Smooth muscle cell (in vitro differentiated cells): ENCODE results near the gene SCN8A. TPM values are rescaled to one million over a fixed set of nuclear protein-coding genes. Genes with fewer than 3 reads are reported as not detected.

Experiments used
- DNase-seq: peaks from one replicate; lab custom pipeline; 2025; ENCODE audit not compliant: unreplicated experiment; lab: John Stamatoyannopoulos, UW
- H2AFZ ChIP-seq: fragments of 200-600 bp; sonication (generic); 2 replicates; pipeline ENCODE4 v1.6.0; 2016; ENCODE audit warnings: antibody characterized with exemption, low read depth, mild to moderate bottlenecking
- H3F3A ChIP-seq: fragments of 200-600 bp; sonication (generic); 2 replicates; pipeline ENCODE4 v1.6.0; 2017; ENCODE audit warnings: antibody characterized with exemption, low read depth
- H3K27ac ChIP-seq: fragments of 200-600 bp; sonication (generic); 2 replicates; pipeline ENCODE4 v1.5.1; 2016; ENCODE audit warnings: low read depth, mild to moderate bottlenecking
- H3K27me3 ChIP-seq: fragments of 200-600 bp; sonication (generic); 2 replicates; pipeline ENCODE4 v1.6.1; 2016; ENCODE audit warnings: low read depth, mild to moderate bottlenecking
- H3K36me3 ChIP-seq: fragments of 200-600 bp; sonication (generic); 2 replicates; pipeline ENCODE4 v1.5.1; 2016; ENCODE audit warnings: low read depth
- H3K4me1 ChIP-seq: fragments of 200-600 bp; sonication (generic); 2 replicates; pipeline ENCODE4 v1.5.1; 2016; ENCODE audit warnings: low read depth
- H3K4me2 ChIP-seq: fragments of 200-600 bp; sonication (generic); 2 replicates; pipeline ENCODE4 v1.6.0; 2016; ENCODE audit warnings: mild to moderate bottlenecking
- H3K4me3 ChIP-seq: fragments of 200-600 bp; sonication (generic); 2 replicates; pipeline ENCODE4 v1.5.1; 2016; ENCODE audit warnings: mild to moderate bottlenecking
- H3K79me2 ChIP-seq: fragments of 200-600 bp; sonication (generic); 2 replicates; pipeline ENCODE4 v1.6.0; 2016; ENCODE audit warnings: low read depth, mild to moderate bottlenecking
- H3K9ac ChIP-seq: fragments of 200-600 bp; sonication (generic); 2 replicates; pipeline ENCODE4 v1.6.0; 2016; ENCODE audit warnings: low read depth
- H3K9me3 ChIP-seq: fragments of 200-600 bp; sonication (generic); replicated peaks from 2 replicates; pipeline ENCODE4 v1.5.1; 2016; ENCODE audit warnings: low read depth
- H4K20me1 ChIP-seq: fragments of 200-600 bp; sonication (generic); 2 replicates; pipeline ENCODE4 v1.6.0; 2016; ENCODE audit warnings: low read depth
- CTCF ChIP-seq: fragments of 200-600 bp; sonication (generic); IDR thresholded peaks from 2 replicates; pipeline ENCODE4 v1.5.1; 2017; ENCODE audit warnings: borderline replicate concordance, mild to moderate bottlenecking, antibody characterized with exemption; ENCODE audit not compliant: insufficient read depth, poor library complexity, severe bottlenecking
- whole genome bisulfite sequencing: methylation state at CpG from one replicate; pipeline ENCODE4 v1.1.7; 2016; ENCODE audit warnings: low lambda C conversion rate; 5-methylcytosine and 5-hydroxymethylcytosine counted together
- polyA plus RNA-seq: library from polyadenylated mRNA; unstranded; fragments of >200 nt; fragmentation: Nextera tagmentation; extraction: Ambion mirVana; gene quantifications from 2 replicates; pipeline ENCODE4 v1.2.1, GENCODE V29; 2016
- total RNA-seq: library from RNA; depleted of rRNA; stranded (reverse); fragments of >200 nt; gene quantifications from 2 replicates; pipeline ENCODE4 v1.2.3, GENCODE V29; 2014

Gene SCN8A
- total and polyA plus RNA-seq, 2 experiments from 2014 or later, result 0.38 to 4.5 TPM

GRCh38 chr12:51838762-51839161 is 247.7 kb downstream of the SCN8A start:
- Histone ChIP-seq H3K27ac (no peak overlapping the region), H3K4me1 (peaks cover 65% of the 10 kb centered on the region), H2AFZ (no peak overlapping the region), H3K9ac (no peak overlapping the region), H3K4me2 (no peak overlapping the region), H3K36me3 (no peaks in the 10 kb centered on the region), H4K20me1 (peaks cover 73% of the 10 kb centered on the region), H3K4me3 (no peak overlapping the region), H3K27me3 (no peaks in the 10 kb centered on the region), H3K9me3 (no peaks in the 10 kb centered on the region), H3F3A (no peaks in the 10 kb centered on the region), H3K79me2 (peaks cover 13% of the 10 kb centered on the region)
- DNase-seq, result no peak
- WGBS, result 56% methylated on average over 3 of the region's 4 CpGs
- no peak for TF ChIP-seq CTCF

GRCh38 chr12:51839310-51839947 is 248.4 kb downstream of the SCN8A start:
- Histone ChIP-seq H3K27ac (no peak overlapping the region), H2AFZ (no peak overlapping the region), H3K9ac (no peak overlapping the region), H3K27me3 (no peaks in the 10 kb centered on the region), H3K4me2 (no peak overlapping the region), H3K4me1 (peaks cover 65% of the 10 kb centered on the region), H3K79me2 (peaks cover 19% of the 10 kb centered on the region), H3K9me3 (no peaks in the 10 kb centered on the region), H3F3A (no peaks in the 10 kb centered on the region), H4K20me1 (peaks cover 79% of the 10 kb centered on the region), H3K36me3 (no peaks in the 10 kb centered on the region), H3K4me3 (no peak overlapping the region)
- TF ChIP-seq CTCF, result no peak
- 86% methylated on average over 5 of the region's 5 CpGs for WGBS
- no peak for DNase-seq

DNA sequence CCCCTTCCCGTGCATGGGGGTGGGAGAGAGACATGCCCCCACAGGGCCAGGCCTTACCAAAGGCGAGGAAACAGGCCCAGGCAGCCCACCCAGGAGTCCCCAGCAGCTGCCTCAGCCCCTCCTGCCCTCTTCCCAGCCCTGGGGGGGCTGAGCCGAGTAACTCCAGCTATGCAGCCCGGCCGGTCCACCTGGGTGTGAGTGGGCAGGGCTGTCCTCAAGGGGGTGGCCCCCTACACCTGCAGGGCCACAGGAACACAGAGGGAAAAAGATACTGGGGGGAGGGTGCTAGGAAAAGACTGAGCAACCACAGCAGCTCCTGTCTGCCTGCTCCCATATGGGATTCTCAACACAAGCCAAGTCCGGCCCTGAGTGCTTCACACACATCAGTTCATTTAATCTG is 249.9 kb downstream of the SCN8A start:
- peaks cover 28% of the 10 kb centered on the region for H3K79me2 ChIP-seq
- no peak for TF ChIP-seq CTCF
- H3K36me3 ChIP-seq, result no peaks in the 10 kb centered on the region
- no peak overlapping the region for H3K9ac ChIP-seq
- no peak overlapping the region for H3K4me2 ChIP-seq
- no peak overlapping the region for H3K27ac ChIP-seq
- H2AFZ ChIP-seq, result no peak overlapping the region
- WGBS, result 79% methylated on average over 6 of the region's 6 CpGs
- no peaks in the 10 kb centered on the region for H3F3A ChIP-seq
- no peaks in the 10 kb centered on the region for H3K27me3 ChIP-seq
- no peak for DNase-seq
- no peaks in the 10 kb centered on the region for H3K9me3 ChIP-seq
- peaks cover 66% of the 10 kb centered on the region for H3K4me1 ChIP-seq
- peaks cover 72% of the 10 kb centered on the region for H4K20me1 ChIP-seq
- H3K4me3 ChIP-seq, result no peak overlapping the region

- Histone ChIP-seq H3K27me3 (no peaks in the 10 kb centered on the region), H2AFZ (no peak overlapping the region), H3K36me3 (no peaks in the 10 kb centered on the region), H3K27ac (no peak overlapping the region), H4K20me1 (peaks cover 79% of the 10 kb centered on the region), H3K79me2 (peaks cover 28% of the 10 kb centered on the region), H3K4me3 (no peak overlapping the region), H3K9ac (no peak overlapping the region), H3K9me3 (no peaks in the 10 kb centered on the region), H3K4me2 (no peak overlapping the region), H3F3A (no peaks in the 10 kb centered on the region), H3K4me1 (peaks cover 68% of the 10 kb centered on the region)
- TF ChIP-seq CTCF, result no peak
- no peak for DNase-seq
- 61% methylated on average over 6 of the region's 6 CpGs for WGBS
Measured at GRCh38 chr12:51841727-51842126, 250.7 kb downstream of the SCN8A start.
